Embryonic facial prominence (tissue), 1 donor: ENCODE data around the gene CIC.

Experiments
- DNase-seq: peaks from one replicate; pipeline ENCODE4 v3.0.0-alpha.2; 2016; ENCODE audit errors: extremely low spot score

Gene CIC

DNA sequence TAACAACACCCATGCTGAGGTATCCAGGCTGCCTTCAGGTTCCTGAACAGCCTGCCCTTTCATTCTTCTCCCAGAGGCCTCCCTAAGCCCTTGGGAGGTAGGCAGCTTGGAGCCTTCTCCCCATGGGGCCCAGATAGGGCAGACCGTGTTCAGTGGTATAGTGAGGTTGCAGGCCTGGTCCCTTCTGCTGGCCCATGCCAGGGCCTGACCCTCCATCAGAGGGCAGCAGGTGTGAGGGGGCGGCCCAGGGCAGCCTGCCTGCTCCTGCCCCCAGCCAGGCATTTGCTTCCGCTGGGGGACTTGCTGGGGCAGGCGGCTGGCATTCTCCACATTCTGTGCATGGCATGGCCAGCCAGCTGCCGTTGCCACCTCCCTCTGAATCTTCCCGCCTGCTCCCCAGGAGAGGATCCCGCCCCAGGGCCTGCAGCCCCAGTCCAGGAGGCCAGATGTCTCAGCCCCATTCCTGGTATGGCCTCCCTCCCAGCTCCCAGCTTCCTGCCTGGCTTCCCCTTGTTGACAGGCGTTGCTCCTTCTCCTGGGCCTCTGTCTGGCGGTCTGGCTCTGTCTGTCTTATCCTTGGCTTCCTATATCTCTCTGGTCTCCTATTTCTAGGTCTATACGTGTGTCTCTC is 8.9 kb downstream of the CIC start:
- no peak for DNase-seq

- DNase-seq = no peak
Observed at GRCh38 chr19:42278452-42279154, 9.6 kb downstream of the CIC start.

DNA sequence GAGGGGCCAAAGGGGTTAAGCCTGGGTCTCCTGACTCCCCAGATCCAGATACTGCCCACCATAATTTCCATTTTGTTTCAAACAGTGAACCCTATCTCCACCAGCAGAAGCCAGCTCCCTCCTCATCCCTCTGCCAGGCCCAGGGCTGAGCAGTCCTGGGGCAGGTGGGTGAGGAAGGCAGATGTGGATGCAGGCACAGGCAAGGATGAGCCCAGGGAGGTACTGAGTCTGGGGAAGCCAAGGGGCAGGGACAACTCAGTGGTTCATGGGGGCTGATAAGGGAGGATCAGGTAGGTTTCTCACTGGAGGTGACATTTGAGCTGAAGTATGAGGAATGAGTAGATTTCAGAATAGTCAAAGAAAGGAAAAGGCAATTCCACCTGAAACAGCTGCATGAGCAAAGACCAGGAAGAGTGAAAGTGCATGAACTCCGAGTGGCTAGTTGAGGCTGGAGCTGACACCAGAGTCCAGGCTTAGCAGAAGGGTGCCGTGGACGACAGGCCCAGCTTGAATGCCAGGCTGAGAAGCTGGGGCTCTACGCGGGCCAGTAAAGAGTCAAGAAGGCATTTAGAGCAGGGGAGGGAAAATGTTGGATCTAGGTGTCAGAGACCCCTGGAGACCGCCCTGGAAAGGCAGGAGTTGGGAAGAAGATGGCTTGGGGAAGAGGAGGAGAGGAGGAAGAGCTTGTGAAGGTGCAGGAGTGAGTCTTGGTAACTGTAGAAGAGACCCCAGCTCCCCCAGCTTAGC is 10.3 kb downstream of the CIC start:
- DNase-seq = no peak

DNA sequence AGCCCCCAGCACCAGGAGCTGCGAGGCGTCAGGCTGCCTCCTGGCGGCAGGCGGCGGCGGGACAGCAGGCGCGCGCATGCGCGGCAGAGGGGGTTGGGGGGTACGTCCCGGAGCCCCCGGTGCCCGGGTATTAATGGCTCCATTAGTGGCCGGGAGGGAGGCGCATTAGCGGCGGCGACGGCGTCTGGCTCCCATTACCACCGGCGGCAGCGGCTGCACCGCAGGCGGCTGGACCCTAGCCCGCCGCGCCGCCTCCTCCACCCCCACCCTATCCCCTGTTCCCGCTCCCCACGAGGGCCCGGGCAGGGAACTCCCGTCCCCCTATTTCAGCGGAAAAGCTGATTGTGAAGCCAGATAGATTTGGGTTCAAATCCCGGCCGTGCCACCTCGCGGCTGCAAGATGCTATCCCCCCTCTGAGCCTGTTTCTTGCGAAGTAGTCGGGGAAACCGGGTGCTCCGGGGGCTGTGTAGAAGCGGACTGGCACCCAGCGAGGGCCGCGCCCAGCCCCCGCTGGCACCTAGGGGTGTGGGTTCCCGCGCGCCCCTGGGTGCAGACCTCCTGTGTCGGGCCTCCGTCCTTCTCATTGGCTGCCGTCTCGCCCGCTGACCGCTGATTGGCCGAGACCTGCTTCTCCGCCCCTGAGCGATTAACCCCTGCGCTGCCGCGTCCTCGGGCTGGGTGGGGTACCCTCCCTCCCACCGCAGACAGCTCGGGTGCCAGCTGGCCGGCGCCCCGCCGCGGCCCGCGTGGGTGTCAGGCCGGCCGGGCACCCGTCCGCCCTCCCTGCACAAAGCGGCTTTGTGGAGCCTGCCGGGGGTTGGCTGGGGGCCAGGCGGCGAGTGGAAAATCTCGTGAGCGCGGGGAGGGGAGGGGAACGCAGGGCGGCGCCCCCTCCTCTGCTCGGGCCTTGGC is 11.1 kb downstream of the CIC start:
- peak; percentile 89 for DNase-seq

- peak; percentile 70 for DNase-seq
Observed at GRCh38 chr19:42280815-42281145, 11.7 kb downstream of the CIC start.

DNA sequence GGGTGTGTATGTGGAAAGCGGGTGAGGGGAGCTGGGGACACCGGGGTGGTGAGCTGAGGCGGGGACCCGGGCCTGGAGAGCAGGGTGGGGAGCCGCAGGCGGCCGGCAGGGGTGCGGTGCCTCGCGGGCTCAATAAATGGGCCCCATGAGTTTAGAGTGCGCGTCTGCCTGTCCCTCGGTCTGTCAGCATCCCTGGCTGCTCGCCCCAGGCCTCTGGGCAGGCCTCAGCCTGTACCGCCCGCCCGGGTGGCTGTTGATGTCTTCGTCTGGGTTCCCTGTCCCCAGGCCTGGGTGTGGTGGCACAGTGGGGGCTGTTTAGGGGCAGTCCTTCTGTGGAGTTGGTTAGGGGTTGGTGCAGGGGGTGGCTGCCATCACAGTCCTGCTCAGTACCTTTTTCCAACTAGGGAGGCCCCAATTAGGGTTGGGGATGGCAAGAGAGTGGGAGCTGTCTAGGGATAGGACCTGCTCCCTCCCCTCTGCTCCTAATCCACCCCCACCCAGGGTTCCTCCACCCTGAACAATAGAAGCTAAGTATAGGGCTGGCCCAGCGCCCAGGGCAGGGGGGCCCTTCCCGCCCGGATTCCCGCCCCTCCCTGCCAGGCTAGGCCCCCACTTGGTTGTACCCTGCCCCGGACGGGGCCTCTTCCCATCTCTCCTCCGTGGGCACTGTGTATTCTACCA is 12.2 kb downstream of the CIC start:
- DNase-seq = peak; percentile 79

- peak; percentile 9 for DNase-seq
Observed at GRCh38 chr19:42281827-42282762, 13.0 kb downstream of the CIC start.

GRCh38 chr19:42282819-42283187 is 13.8 kb downstream of the CIC start:
- peak; percentile 13 for DNase-seq

GRCh38 chr19:42283188-42284065 is 14.4 kb downstream of the CIC start:
- peak; percentile 87 for DNase-seq

DNA sequence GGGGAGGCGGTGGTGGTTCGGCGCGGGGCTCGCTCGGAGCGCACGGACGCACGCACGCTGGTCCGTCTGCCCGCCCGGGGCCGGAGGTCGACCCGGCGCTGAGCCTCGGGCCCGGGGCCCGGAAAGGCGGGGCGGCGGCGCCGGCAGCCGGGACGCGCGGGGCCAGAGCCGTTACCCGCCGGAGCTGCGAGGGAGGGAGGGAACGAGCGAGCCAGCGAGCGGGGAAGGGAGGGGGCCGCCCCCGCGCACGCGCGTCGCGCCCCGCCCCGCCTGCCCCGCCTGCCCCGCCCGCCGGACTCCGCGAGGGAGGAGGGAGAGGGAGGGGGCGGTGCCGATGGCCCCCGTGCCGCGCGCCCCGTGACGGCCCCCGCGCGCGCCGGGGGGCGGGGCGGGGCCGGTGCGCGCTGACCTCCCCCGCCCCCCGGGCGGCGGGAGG is 15.0 kb downstream of the CIC start:
- peak; percentile 33 for DNase-seq

- DNase-seq = peak; percentile 10
Observed at GRCh38 chr19:42284591-42285341, 15.7 kb downstream of the CIC start.

GRCh38 chr19:42285541-42285941 is 16.5 kb downstream of the CIC start:
- DNase-seq = no peak

DNA sequence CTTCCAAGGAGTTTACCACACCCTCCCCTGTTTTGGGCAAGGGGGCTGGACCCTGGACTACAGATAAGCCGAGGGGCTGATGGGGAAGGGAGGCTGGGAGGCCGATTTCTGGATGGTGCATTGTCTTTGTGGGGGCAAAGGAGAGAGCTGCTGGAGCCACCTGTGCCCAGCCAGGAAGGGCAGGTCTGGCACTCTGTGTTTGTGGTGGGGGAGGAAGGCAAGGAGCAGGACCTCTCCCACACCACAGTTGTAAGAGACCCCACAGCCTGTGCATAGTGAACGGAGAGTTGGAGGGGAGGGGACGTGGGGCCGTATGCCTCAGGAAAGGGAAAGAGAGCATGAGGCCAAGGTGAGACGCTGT is 16.9 kb downstream of the CIC start:
- DNase-seq = no peak

DNA sequence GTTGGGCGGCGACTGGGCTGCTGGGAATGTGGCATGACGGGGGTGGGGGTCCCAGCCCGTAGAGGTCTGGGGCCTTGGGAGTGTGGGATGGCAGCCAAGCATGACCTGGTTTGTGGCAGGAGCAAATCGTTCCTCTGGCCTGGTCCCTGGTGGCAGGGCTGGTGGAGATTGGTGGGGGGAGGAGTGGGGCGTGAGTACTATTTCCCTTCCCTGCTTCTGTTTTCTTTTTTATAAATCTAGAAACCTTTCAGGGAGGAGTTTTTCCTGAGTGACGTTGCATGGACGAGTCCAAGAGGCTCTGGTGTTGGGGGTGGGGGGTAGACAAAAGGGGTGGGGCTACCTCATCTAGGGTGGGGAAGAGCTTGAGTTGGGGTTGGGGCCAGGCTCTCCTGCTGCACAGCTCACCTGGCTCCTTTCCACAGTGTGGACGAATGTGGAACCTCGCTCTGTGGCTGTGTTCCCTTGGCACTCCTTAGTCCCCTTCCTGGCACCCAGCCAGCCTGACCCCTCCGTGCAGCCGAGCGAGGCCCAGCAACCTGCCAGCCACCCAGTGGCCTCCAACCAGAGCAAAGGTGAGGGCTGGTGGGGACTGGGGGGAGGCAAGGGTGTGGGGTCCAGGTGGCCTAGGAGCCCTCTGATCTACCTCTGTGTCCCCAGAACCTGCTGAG is 17.4 kb downstream of the CIC start:
- DNase-seq = no peak

- no peak for DNase-seq
Observed at GRCh38 chr19:42287017-42287826, 18.2 kb downstream of the CIC start.

- DNase-seq = no peak
Observed at GRCh38 chr19:42287827-42288107, 18.7 kb downstream of the CIC start.

GRCh38 chr19:42288387-42288786 is 19.3 kb downstream of the CIC start:
- no peak for DNase-seq
